ENCODE measurements around the gene CMSS1.

DNA sequence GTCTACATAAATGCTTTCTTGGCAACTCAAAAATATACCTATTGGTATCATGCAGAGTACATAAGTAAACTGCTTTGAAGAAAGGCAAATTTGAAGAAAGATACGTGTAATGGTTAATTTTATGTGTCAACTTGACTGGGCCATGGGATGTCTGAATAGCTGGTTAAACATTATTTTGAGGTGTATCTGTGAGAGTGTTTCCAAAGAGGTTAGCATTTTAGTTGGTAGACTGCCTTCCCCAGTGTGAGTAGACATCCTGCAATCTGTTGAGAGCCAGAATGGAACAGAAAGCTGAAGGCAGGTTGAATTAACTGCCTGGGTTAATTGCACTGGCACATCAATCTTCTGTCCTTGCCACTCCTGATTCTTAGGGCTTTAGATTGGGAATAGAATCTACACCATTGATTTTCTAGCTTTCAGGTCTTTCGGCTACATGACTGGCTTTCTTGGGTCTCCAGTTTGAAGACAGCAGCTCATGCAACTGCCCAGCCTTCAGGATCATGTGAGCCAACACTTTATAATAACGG is 98.3 kb downstream of the CMSS1 start:
- TF ChIP-seq CTCF (IDR thresholded peaks at IDR 0.05) (no peak), TEAD4 (IDR thresholded peaks at IDR 0.05; ENCODE audit: borderline replicate concordance, insufficient read depth) (no peak)

Data from SK-N-SH (cell line).